Germinal center (tissue), 1 donor: Measurements from ENCODE around the gene ANKS3.
"Not testable (repeated sequence)": the region's sequence is repeated elsewhere in the genome, so short reads cannot be mapped to it uniquely, and the experiment has no call there.

Experiments
- DNase-seq: peaks from one replicate; pipeline ENCODE4 v3.0.0; 2012; ENCODE audit warnings: mixed read lengths, low spot score

The ANKS3 gene

DNA sequence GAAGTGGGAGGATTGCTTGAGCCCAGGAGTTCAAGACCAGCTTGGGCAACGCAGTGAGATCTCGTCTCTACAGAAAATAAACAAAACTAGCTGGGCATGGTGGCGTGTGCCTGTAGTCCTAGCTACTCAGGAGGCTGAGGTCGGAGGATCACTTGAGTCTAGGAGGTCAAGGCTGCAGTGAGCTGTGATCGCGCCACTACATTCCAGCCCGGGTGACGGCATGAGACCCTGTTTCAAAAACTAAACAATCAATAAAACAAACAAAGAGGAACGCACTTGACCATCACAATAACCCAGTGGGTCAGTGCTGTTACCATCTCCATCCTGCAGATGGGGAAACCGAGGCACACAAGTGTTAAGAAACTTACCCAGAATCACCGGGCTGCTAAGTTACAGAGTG lies 19.2 kb upstream of the ANKS3 start:
- no peak for DNase-seq

DNA sequence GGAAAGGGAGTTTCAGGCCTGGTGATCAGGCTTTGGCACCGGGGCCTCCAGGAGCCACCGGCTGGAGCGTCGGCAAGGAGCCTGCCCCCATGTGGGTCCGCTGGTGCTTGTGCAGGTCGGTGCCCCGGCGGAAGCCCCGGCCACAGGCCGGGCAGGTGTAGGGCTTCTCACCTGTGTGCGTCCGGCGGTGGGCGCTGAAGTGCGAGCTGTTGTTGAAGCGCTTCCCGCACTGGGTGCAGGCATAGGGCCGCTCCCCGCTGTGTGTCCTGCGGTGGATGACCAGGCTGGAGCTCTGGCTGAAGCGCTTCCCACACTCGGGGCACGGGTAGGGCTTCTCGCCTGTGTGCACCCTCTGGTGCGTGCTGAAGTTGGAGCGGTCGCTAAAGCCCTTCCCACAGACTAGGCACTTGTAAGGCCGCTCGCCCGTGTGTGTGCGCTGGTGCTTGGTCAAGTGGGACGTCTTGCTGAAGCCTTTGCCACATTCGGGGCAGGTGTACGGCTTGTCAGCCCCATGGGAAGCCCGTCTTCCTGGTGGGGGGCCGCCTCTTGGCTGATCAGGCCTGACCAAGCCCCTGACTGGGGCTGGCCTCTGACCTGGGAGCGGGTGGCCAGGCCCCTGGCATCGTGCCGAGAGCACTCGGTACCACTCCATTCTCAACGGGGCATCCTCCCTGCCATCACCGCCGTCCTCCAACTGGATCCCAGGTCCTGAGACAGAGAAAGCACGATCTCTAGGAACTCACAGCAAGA lies 18.5 kb upstream of the ANKS3 start:
- DNase-seq = no peak

DNA sequence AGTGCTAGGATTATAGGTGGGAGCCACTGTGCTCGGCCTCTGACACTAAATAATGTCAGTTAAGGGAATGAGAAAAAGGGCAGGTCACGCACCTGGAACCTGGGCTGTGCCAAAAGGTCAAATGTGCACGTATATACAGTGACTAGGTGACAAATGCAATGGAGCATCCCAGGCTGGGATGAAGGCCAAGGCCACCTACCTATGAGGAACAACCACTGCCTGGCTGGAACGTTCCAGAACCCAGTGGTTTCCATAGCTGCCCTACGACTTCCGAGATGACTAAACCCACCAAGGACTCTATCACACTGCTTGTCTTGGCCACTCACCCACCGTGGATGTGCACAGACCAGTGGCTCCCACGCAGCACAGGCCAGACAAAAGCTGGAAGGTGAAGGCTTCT lies 16.8 kb upstream of the ANKS3 start:
- DNase-seq = no peak

DNA sequence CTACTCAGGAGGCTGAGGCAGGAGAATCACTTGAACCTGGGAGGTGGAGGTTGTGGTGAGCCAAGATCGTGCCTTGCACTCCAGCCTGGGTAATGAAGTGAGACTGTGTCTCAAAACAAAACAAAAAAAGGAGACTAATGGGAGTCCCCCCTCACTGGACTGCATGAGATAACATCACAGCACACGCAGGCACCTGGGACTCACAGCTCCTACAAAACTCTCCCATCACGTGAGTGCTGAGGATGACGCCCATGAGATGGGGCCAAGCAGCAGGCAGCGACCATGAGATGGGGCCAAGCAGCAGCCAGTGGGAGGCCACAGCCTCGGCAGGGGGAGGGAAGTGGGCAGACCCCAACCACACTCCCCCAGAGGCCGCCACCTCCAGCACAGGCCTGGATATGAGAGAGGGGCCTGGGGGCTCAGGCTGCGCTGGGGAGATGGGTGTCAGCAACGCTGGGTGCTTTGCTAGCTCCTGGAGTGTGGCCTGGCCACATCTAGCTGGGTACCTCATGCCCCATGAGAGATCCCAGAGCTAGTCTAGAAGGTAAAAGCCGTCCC lies 15.7 kb upstream of the ANKS3 start:
- DNase-seq = no peak

DNA sequence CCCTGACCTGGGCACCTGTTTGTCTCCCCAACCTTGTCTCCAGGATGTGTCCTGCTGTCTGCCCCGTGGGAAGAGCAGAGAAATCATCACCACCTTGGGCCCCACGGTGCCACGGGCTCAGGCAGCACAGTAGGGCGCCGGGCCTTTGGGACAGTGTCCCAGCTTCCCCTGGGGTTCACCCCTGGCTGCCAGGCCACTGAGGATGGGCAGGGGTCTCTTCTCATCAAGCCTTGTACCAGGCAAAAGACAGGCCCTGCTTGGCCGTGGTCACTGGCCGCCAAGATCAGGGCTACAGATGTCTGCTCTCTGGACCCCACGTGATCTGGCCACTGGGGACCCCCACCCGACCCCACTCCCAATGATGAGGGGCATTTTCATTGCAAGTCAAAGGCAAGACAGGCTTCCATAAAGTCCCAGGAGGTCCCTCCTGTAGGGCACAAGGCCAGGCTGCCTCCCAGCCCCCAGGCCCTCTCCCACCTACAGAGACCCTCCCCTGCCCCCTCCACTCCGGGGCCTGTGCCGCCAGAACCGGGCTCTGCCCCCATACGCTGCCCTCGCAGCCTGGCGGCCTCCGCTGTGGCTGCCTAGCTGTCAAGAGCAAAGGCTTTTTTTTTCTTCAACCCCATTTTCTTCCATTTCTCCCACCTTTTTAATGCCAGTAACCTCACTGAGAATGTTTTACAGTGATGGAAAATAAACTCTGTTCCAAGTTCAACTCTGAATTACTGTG lies 14.8 kb upstream of the ANKS3 start:
- DNase-seq = no peak

DNA sequence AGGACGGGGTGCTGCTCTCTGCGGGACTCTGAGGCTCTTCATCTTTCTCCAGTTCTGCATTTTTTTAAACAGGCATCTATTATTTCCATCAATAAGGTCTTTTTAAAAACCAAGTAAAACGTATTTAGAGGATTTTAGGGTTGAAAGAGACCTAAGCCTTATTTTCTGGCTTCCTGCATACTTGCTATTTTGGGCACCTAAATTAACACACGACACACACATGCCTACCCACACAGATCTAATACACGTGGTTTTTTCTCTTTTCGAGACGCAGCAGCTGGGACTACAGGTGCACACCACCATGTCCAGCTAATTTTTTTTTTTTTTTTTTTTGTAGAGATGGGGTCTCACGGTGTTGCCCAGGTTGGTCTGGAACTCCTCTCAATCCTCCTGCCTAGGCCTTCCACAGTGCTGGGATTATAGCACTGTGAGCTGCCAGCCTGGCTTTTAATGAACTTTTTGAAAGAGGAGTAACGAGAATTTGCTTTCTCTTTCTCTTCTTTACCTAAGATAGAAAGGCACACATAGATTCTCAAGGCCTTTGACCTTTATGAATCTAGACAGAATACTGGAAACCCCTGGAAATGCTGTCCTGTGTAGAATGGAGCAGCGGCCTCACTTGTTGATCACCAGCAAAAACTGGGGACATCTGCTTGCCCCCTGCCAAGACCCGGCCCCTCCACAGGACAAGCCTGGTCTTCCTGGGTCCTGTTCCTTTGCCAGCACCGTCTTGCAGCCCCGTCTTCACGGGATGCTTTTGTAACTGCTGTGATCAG lies 14.0 kb upstream of the ANKS3 start:
- no peak for DNase-seq

DNA sequence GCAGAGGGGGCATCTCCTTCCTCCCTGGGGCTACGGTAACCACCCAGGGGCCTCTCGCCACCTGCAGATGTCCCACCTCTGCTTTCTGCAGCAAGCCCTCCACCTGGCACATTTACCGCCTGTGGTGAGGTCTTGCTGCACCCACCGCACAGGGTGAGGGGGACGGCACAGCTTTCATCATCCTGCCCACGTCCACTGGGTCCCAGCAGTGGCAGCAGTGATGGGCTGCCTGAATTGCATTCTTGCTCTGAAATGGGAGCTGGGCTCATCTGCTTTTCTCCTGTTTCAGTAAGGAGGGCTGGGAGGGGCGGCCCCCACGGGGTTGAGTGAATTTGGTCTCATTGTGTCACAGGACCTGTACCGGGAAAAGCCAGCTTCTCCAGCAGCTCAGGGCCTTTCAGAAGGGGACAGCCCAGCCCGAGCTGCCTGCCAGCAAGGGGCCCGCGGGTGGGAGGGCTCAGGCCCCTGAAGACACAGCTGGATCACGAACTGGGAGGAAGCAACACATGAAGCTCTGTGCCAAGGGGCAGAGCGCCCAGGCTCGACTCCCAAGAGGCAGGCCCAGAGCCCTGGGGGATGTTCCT lies 13.0 kb upstream of the ANKS3 start:
- no peak for DNase-seq

DNA sequence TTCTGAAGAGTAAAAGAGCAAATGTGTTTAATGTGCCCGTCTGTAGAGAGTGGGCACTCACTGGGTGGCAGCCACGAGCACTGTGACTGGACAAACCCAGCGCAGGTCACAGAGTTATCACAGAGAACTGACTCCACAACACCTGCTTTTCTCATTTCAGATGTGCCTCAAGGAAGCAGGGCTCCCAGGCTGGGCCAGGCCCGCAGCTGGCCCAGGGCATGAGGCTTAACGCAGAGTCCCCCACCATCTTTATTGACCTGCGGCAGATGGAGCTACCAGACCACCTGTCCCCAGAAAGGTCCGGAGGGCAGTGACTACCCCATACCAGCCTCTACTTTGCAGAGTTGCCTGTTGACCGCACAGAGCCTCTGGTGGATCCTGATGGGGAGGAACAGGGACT lies 12.1 kb upstream of the ANKS3 start:
- no peak for DNase-seq

DNA sequence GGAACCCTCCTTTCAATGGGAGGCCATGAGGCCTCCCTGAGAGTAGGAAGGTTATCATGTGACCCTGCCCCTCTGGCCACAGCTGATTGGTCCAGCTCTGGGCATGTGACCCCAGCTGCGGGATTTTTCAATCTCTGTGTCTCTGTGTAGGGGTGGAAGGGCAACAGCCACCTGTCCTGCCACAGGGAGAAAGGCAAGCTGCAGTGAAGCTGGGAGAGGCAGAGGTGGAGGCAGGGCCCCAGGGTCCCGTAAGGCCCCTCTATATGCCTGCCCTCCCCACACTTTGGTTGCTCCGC lies 11.2 kb upstream of the ANKS3 start:
- no peak for DNase-seq

DNA sequence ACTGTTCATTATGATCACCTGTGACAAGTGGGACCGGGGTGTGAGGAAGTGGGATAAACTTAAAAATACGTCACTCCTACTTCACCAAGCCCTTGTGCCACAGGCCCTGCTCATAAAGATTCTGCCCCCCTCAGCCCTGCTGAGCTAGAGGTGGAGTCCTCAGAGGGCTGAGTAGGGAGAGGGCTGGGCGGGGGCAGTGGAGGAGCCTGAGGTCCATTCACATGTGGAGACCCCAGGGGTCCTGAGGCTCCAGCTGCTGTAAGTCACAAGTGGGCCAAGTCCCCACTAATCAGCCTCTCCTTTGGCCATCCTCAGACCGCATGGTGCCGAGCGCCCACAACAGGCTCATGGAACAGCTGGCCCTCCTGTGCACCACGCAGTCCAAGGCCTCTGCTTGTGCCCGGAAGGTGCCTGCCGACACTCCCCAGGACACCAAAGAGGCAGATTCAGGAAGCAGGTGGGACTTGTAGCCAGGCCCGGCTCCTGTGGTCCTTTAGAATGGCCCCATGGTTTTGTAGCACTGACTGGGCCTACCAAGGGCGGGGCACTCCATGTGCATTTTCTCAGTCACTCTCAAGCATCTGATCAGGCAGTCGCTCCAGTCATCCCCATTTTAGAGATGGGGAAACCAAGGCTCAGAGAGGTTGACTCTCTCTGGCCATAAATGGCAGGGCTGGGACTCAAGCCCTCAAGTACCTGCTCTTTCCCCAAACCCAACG lies 10.6 kb upstream of the ANKS3 start:
- DNase-seq = no peak

DNA sequence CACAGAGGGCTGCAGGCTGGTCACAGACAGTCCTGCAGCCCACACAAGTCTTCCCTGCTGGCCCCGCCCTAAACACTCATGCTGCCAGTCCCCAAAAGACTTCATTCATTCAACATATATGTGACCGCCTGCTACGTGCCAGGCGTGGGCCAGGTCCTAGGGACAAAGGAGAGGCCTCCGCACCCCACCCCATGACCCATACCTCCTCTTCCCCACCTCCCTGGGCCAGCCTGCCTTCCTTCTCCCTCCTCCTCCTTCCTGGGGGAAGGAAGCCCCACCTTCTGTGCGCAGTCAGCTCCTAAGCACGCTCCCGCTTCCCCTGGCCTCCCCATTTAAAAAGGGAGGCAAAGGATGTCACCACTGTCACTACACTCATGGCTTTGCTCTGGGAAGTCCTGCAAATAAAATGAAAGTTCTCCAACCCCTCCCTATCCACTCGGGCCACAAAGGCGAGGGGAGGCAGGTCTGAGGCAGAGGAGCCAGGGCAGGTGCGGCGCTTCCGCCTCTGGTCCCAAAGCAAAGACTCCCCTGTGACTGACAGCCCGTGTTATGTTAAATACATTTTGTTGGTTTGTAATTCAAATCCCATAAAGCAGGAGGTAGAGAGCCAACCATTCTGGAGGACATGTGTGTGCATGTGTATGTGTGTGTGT lies 9.3 kb upstream of the ANKS3 start:
- no peak for DNase-seq

DNA sequence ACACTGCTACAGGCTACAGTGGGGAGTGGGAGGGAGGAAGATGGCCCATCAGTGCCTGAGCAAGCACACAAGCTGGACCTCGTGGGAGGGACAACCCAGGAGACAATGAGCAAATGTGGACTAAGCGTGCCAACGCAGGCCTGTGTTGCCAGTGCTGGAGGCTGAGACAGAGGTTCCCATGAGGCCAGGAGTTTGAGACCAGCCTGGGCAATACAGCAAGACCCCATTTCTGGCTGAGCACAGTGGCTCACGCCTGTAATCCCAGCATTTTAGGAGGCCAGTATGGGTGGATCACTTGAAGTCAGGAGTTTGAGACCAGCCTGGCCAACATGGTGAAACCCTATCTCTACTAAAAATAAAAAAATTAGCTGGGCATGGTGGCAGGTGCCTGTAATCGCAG lies 4.3 kb upstream of the ANKS3 start:
- not testable (repeated sequence) for DNase-seq

DNA sequence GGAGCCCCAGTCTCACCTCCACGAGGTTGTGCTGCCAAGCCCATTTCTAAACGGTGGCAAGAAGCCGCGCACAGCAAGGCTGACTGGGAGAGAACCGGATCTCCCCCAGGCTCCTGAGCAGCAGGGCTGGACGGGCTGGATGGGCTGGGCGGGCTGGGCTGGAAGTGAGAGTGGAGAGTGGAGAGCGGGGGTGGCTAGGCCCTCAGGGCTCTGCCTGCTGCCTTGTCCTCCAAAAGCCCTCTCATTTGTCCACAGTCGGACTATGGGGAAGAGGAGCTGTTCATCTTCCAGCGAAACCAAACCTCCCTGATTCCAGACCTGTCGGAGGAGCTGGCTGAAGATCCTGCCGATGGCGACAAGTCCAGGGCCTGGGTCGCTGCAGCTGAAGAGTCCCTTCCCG lies 3.5 kb upstream of the ANKS3 start:
- no peak for DNase-seq

DNA sequence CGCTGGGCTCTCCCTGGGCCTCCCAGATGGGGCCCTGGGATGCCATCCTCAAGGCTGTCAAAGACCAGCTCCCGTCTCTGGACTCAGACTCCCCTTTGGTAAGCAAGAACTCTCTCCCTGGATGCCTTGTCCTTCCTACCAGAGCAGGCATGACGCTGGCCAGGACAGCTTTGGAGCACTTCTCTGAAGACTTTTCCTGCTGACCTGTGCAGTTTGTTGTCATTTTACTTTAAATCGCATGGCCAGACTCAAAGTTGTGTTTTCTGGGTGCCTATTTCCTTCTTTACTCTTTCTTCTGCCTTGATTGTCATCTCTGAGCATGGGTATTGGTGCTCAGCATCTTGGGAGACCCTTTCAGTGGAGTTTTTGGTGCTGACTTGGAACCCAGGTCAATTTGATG lies 2.5 kb upstream of the ANKS3 start:
- DNase-seq = no peak

DNA sequence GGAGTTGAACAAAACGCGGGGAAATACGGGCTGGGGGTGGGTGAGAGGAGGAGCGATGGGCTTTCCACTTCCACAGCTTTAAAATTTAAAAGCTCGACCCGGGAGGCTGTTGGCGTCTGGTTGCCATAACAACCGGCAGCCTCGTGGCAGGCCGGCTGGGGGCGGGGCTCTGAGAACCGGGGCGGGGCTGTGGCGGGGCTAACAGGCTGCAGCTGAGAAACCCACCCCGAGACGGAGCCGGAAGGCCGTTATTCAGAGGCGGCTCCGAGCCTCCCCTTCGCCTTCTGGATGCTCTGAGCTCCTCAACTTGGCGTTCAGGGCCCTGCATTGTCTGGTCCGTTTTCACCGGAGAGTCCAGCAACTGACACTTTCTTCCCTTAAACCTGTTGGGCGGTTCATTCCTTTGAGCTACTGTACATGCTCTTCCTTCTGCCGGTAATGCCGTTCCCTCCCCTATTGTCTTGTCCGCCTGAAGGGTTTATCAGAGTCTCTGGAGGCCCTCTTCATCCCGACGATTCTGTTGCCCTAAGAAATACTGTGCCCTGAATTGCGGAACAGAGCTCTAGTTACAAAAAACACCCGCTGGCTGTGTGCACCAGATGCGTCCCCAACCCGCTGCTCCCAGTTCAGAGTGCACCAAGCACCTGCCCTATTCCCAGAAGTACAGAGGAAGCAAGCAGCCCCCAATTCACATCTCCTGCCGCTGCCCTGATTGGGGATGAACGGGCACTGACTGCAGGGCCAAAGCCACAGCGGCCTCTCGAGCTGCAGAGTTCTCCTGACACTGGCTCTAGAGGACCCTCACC lies 862 bp upstream of the ANKS3 start:
- DNase-seq = peak; percentile 94

DNA sequence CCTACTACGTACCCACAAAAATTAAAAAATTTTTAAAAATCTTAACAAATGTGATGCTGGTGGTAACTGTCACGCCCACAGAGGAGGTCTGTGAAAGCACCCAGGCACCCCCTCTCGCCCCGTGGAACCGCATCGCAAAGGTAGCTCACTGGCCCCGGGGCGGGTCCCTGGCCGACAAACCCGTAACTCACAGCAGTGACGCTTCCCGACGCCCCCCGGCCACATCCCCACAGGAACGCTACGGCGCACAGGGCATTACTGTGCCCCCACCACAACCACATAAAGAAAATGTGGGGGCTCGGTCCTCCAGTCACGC lies 366 bp downstream of the ANKS3 start:
- DNase-seq = no peak

DNA sequence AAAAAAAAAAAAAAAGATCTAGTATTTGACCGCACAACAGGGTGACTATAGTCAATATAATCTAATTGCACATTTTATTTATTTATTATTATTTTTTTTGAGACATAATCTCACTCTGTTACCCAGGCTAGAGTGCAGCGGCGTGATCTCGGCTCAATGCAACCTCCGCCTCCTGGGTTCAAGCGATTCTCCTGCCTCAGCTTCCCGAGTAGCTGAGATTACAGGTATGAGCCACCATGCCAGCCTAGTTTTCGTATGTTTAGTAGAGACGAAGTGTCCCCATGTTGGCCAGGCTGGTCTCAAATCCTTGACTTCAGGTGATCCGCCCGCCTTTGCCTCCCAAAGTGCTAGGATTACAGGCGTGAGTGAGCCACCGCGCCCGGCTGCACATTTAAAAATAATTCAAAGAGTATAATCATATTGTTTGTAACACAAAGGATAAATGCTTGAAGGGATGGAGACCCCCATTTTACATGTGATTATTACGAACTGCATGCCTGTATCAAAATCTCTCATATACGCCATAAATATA lies 794 bp downstream of the ANKS3 start:
- DNase-seq = no peak

DNA sequence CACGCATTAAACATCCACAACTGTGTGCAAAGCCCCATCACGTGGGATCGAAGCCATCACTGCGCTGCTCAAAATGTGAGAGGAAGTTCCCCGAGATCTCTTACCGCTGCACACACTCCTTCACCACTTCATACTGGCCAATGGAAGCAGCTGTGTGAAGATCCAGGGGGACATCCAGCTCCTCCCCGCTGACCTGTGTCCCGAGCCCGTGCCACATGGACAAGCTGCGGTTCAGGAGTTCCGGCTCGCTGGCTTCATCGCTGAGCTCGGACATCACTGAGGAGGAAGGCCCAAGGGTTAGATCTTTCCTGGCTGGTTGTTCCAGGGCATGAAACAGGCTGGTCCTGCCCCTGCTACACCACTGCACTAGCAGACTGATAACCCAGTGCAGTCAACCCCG lies 4.2 kb downstream of the ANKS3 start:
- DNase-seq = no peak

DNA sequence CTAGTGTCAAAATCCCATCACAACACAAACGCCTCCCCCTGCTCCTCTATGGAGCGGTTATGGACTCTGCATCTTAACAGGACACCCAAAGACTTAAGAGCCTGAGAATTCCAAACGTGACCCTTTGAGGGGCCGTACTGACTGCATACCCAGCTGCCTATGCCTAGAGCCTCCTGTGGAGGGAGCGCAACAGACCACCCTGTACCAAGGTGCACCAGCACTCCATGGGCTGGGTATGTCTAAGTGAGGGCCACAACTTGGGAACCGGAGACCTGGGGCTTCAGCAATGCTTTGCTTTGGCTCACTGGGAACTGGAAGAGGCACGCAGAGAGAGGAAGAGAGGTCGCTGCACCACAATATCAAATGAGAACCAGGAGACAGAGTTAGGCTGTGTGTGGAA lies 5.4 kb downstream of the ANKS3 start:
- DNase-seq = no peak

DNA sequence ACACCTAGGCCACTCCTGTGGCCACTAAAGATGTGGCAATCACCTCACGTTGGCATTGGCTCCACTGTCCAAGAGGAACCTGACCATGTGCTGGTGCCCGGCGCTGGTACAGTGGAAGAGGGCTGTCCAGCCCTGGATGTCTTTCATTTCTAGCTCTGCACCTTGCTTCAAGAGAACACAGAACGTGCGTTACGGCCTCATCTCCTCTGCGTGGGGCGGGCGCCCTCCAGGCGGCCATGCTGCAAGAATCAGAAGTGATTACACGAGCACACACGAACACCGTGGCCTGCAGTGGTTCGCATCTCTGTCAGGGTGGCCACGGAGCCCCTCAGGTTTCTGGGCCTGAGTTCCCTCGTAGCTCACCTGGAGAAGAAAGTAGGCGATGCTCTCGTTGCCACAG lies 7.5 kb downstream of the ANKS3 start:
- no peak for DNase-seq
